Measurements from ENCODE around the gene GSTK1. TPM values are rescaled to one million over a fixed set of nuclear protein-coding genes. Genes with fewer than 3 reads are reported as not detected.

GSTK1 gene
- total and polyA plus RNA-seq, 2 of the 8 experiments (the other 6 are each of a cell fraction or from before 2014, with no cell fraction given) = 25.5 to 32.5 TPM

- Histone ChIP-seq H2BK20ac (ENCODE audit: low read length) (no peak overlapping the region), H3K9ac (replicated peaks in 1 of 4; ENCODE audit: extremely low read depth in 1 of 4, low read depth in 3 of 4, low read length in 3 of 4) (no peak overlapping the region), H3K23ac (ENCODE audit: insufficient read length) (no peak overlapping the region), H3K4ac (replicated peaks; ENCODE audit: insufficient read length, low read depth, low read length) (no peak overlapping the region), H3K14ac (ENCODE audit: insufficient read length) (no peak overlapping the region), H2BK120ac (replicated peaks; ENCODE audit: low read depth, low read length) (no peak overlapping the region), H3K18ac (ENCODE audit: extremely low read depth, low read length) (no peak overlapping the region), H3K4me3 (ENCODE audit: extremely low read depth in 1 of 4, insufficient read depth in 2 of 4, low read depth in 3 of 4, low read length in 4 of 4) (no peak overlapping the region), H3K27me3 (replicated peaks in 1 of 4; ENCODE audit: control insufficient read depth in 3 of 4, extremely low read depth in 1 of 4, insufficient read depth in 3 of 4, low read length in 3 of 4) (peaks cover 10 to 21% (median 20%) of the 10 kb centered on the region in 4 experiments), H3K79me1 (ENCODE audit: low read depth, low read length) (no peaks in the 10 kb centered on the region), H3K23me2 (ENCODE audit: low read depth, low read length) (peaks cover 4% of the 10 kb centered on the region; the same call in 1 of the 2 replicates), H2BK15ac (ENCODE audit: low read length) (no peak overlapping the region), H4K20me1 (replicated peaks in 1 of 2; ENCODE audit: control insufficient read depth in 1 of 2, insufficient read depth in 2 of 2, low read length in 2 of 2) (no peaks in the 10 kb centered on the region), H2BK12ac (ENCODE audit: low read depth, low read length) (no peak overlapping the region), H2AK5ac (ENCODE audit: low read depth, low read length) (no peak overlapping the region), H3K4me1 (replicated peaks in 1 of 4; ENCODE audit: control insufficient read depth in 3 of 4, insufficient read depth in 4 of 4, low read length in 3 of 4) (peaks cover 9 to 12% (median 10%) of the 10 kb centered on the region in 4 experiments), H3K4me2 (ENCODE audit: insufficient read depth in 1 of 2, low read depth in 2 of 2, low read length in 2 of 2) (peak overlapping the region; percentile 9 to 17; a peak in 3 of 4 replicates), H4K91ac (replicated peaks; ENCODE audit: insufficient read length, low read length) (no peak overlapping the region), H3K79me2 (ENCODE audit: control insufficient read depth in 1 of 2, insufficient read depth in 2 of 2, low read length in 2 of 2) (no peaks in the 10 kb centered on the region), H3K36me3 (ENCODE audit: control insufficient read depth in 2 of 4, insufficient read depth in 4 of 4, low read length in 3 of 4) (peaks cover 0 to 6% (median 0%) of the 10 kb centered on the region in 4 experiments; a peak in 2 of 8 replicates), H3K27ac (ENCODE audit: low read depth, low read length) (no peak overlapping the region), H4K8ac (ENCODE audit: extremely low read depth, insufficient read depth, low read length) (no peak overlapping the region), H3K56ac (replicated peaks; ENCODE audit: insufficient read length, low read depth, low read length) (no peak overlapping the region), H4K5ac (ENCODE audit: insufficient read length, low read depth, low read length) (no peak overlapping the region), H2AFZ (ENCODE audit: low read length) (no peak overlapping the region), H3K9me3 (ENCODE audit: insufficient read depth in 2 of 2, low read depth in 1 of 2, low read length in 1 of 2) (peaks cover 6 to 13% of the 10 kb centered on the region in 2 experiments), H2BK5ac (ENCODE audit: low read depth, low read length) (no peak overlapping the region)
- CTCF ChIA-PET (ENCODE audit: partially characterized antibody) = interaction anchor here (0.7 to 1.7 kb wide), 10 partner anchors 9 to 110 kb away, joined by 3 to 9 read pairs (median 3); partner anchors contain the start of gene GSTK1
- 55% methylated on average over 4 of the region's 4 CpGs; no CpG with 5 or more reads in 1 of the 2 experiments for WGBS, 2 experiments (ENCODE audit: extremely low coverage in 1 of 2, insufficient coverage in 1 of 2, insufficient read length in 1 of 2, insufficient replicate concordance in 2 of 2, low coverage in 1 of 2, low lambda C conversion rate in 2 of 2, missing lambda C conversion rate in 1 of 2)
- TF ChIP-seq MAFK (IDR thresholded peaks at IDR 0.05; ENCODE audit: low read depth, low read length) (no peak), JUN (IDR thresholded peaks at IDR 0.05; ENCODE audit: low read depth, low read length) (no peak), CBX5 (IDR thresholded peaks at IDR 0.05; ENCODE audit: low read depth, low read length) (no peak), PHF8 (conservative IDR thresholded peaks at IDR 0.05; ENCODE audit: low read depth, low read length) (no peak), YY1 (IDR thresholded peaks at IDR 0.05; ENCODE audit: low read depth, low read length) (no peak), BACH1 (IDR thresholded peaks at IDR 0.05; ENCODE audit: low read length) (no peak), TAF7 (optimal IDR thresholded peaks at IDR 0.05; ENCODE audit: borderline replicate concordance, low read depth, low read length) (no peak), TBP (IDR thresholded peaks at IDR 0.05; ENCODE audit: low read depth, low read length) (no peak; the same call in 1 of the 2 replicates), RBBP5 (IDR thresholded peaks at IDR 0.05; ENCODE audit: borderline replicate concordance, low read depth, low read length) (no peak), CHD1 (IDR thresholded peaks at IDR 0.05; ENCODE audit: low read depth, low read length) (no peak), CTBP2 (IDR thresholded peaks at IDR 0.05; ENCODE audit: borderline replicate concordance, insufficient read depth, insufficient read length, low read length) (no peak), BRCA1 (IDR thresholded peaks at IDR 0.05; ENCODE audit: low read depth, low read length) (no peak), SP1 (IDR thresholded peaks at IDR 0.05; ENCODE audit: low read depth, low read length) (no peak), BCL11A (IDR thresholded peaks at IDR 0.05; ENCODE audit: low read depth in 2 of 2, low read length in 2 of 2) (no peak), SP2 (IDR thresholded peaks at IDR 0.05; ENCODE audit: low read length) (no peak)
- DNase-seq (ENCODE audit: low read depth in 1 of 2, low spot score in 2 of 2) (no peak), FAIRE-seq (no peak)
- POLR2A ChIA-PET (ENCODE audit: partially characterized antibody) = interaction anchor here (1.2 kb wide), 1 partner anchor 20 kb away, joined by 3 read pairs; the partner anchor contains the start of gene GSTK1
Observed at GRCh38 chr7:143283381-143283780, 20.1 kb downstream of the GSTK1 start.
